ENCODE results near the gene LDLRAD1. TPM values are rescaled to one million over a fixed set of nuclear protein-coding genes. Genes with fewer than 3 reads are reported as not detected.

The LDLRAD1 gene
- total and polyA plus RNA-seq, 2 of the 13 experiments (the other 11 are each of a cell fraction or from before 2014, with no cell fraction given): 2.5 to 14.0 TPM

GRCh38 chr1:54028306-54029251 is 10.6 kb upstream of the LDLRAD1 start (continued):
- TF ChIP-seq CSRNP1 (CRISPR knock-in tag; IDR thresholded peaks at IDR 0.05) (peak; percentile 50; the same call in 1 of the 2 replicates), ARHGAP35 (CRISPR knock-in tag; IDR thresholded peaks at IDR 0.05; ENCODE audit: borderline replicate concordance) (no peak), SOX5 (CRISPR knock-in tag; IDR thresholded peaks at IDR 0.05; ENCODE audit: borderline replicate concordance) (peak; percentile 54; the same call in 1 of the 2 replicates), EP300 (IDR thresholded peaks at IDR 0.05; ENCODE audit: low read depth in 2 of 2, low read length in 2 of 2) (peak in 1 of 2 experiments; percentile 6; a peak in 1 of 4 replicates), EP300 (CRISPR knock-in tag; IDR thresholded peaks at IDR 0.05; ENCODE audit: borderline replicate concordance) (no peak), KLF16 (CRISPR knock-in tag; IDR thresholded peaks at IDR 0.05) (no peak), ZHX2 (IDR thresholded peaks at IDR 0.05; ENCODE audit: low read depth) (no peak), ZHX2 (CRISPR knock-in tag; IDR thresholded peaks at IDR 0.05; ENCODE audit: borderline replicate concordance) (0 out of 2 replicates have a peak, but pooled peaks have one; percentile 44), MXD4 (CRISPR knock-in tag; IDR thresholded peaks at IDR 0.05) (0 out of 2 replicates have a peak, but pooled peaks have one; percentile 10), ZNF746 (CRISPR knock-in tag; IDR thresholded peaks at IDR 0.05) (no peak)
- TF ChIP-seq, protein P1, sequence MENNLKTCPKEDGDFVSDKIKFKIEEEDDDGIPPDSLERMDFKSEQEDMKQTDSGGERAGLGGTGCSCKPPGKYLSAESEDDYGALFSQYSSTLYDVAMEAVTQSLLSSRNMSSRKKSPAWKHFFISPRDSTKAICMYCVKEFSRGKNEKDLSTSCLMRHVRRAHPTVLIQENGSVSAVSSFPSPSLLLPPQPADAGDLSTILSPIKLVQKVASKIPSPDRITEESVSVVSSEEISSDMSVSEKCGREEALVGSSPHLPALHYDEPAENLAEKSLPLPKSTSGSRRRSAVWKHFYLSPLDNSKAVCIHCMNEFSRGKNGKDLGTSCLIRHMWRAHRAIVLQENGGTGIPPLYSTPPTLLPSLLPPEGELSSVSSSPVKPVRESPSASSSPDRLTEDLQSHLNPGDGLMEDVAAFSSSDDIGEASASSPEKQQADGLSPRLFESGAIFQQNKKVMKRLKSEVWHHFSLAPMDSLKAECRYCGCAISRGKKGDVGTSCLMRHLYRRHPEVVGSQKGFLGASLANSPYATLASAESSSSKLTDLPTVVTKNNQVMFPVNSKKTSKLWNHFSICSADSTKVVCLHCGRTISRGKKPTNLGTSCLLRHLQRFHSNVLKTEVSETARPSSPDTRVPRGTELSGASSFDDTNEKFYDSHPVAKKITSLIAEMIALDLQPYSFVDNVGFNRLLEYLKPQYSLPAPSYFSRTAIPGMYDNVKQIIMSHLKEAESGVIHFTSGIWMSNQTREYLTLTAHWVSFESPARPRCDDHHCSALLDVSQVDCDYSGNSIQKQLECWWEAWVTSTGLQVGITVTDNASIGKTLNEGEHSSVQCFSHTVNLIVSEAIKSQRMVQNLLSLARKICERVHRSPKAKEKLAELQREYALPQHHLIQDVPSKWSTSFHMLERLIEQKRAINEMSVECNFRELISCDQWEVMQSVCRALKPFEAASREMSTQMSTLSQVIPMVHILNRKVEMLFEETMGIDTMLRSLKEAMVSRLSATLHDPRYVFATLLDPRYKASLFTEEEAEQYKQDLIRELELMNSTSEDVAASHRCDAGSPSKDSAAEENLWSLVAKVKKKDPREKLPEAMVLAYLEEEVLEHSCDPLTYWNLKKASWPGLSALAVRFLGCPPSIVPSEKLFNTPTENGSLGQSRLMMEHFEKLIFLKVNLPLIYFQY (CRISPR knock-in tag; IDR thresholded peaks at IDR 0.05; ENCODE audit: borderline replicate concordance): no peak

Data from HepG2 (cell line).